Measurements from ENCODE around the gene GALE. TPM values are rescaled to one million over a fixed set of nuclear protein-coding genes. Genes with fewer than 3 reads are reported as not detected.

The GALE gene
- total and polyA plus RNA-seq, 2 of the 13 experiments (the other 11 are each of a cell fraction or from before 2014, with no cell fraction given): 85.2 to 88.4 TPM

- TF ChIP-seq HMGXB3 (CRISPR knock-in tag; IDR thresholded peaks at IDR 0.05; ENCODE audit: borderline replicate concordance) (no peak), CTCF (CRISPR knock-in tag; IDR thresholded peaks at IDR 0.05) (0 out of 2 replicates have a peak, but pooled peaks have one; percentile 10), ZNF775 (CRISPR knock-in tag; IDR thresholded peaks at IDR 0.05; ENCODE audit: borderline replicate concordance) (no peak), CEBPZ (IDR thresholded peaks at IDR 0.05; ENCODE audit: low read length) (no peak), ZNF569 (CRISPR knock-in tag; IDR thresholded peaks at IDR 0.05; ENCODE audit: borderline replicate concordance) (no peak), ZNF20 (CRISPR knock-in tag; IDR thresholded peaks at IDR 0.05) (no peak), AKNA (CRISPR knock-in tag; IDR thresholded peaks at IDR 0.05; ENCODE audit: borderline replicate concordance) (no peak), KDM2A (CRISPR knock-in tag; IDR thresholded peaks at IDR 0.05; ENCODE audit: borderline replicate concordance, low read depth) (peak; percentile 91), ZBTB34 (CRISPR knock-in tag; IDR thresholded peaks at IDR 0.05) (no peak), ATAD3A (CRISPR knock-in tag; IDR thresholded peaks at IDR 0.05) (no peak), KDM5B (CRISPR knock-in tag; IDR thresholded peaks at IDR 0.05; ENCODE audit: borderline replicate concordance) (no peak)
Observed at GRCh38 chr1:23790696-23791515, 9.6 kb downstream of the GALE start, which contains the start of gene LYPLA2 (continued).
